H1 (cell line): Measurements from ENCODE around the gene SNX30. TPM values are rescaled to one million over a fixed set of nuclear protein-coding genes. Genes with fewer than 3 reads are reported as not detected.

Source experiments
- CTCF ChIA-PET: fragments of 300-600 bp; sonication (Branson Sonifier 250); formaldehyde crosslinking; loops from one replicate; lab custom pipeline; 2021; ENCODE audit not compliant: partially characterized antibody; lab: Charles Lee
- POLR2A ChIA-PET: fragments of 300-600 bp; sonication (Branson Sonifier 250); formaldehyde crosslinking; loops from one replicate; lab custom pipeline; 2021; ENCODE audit warnings: inconsistent platforms; ENCODE audit not compliant: partially characterized antibody; lab: Charles Lee
- DNase-seq, 2 experiments: peaks; one replicate each; pipeline versions ENCODE4 v3.0.0 to v3.0.0-alpha.2; 2010 to 2022; ENCODE audit warnings: low spot score in 2 of 2, low read depth in 1 of 2, mixed read lengths in 1 of 2
- FAIRE-seq: peaks from 2 replicates; lab custom pipeline; 2011; peaks lifted over from hg19 to GRCh38; lab: Jason Lieb, UNC
- H2AFZ ChIP-seq: 2 replicates; pipeline ENCODE4 v1.8.1; 2012; ENCODE audit warnings: low read length, inconsistent platforms
- H2AK5ac ChIP-seq: 2 replicates; pipeline ENCODE4 v1.6.1; 2013; ENCODE audit warnings: low read depth, low read length
- H2BK120ac ChIP-seq: replicated peaks from 2 replicates; pipeline ENCODE3; 2013; ENCODE audit warnings: low read depth, low read length, inconsistent platforms
- H2BK12ac ChIP-seq: 2 replicates; pipeline ENCODE4 v1.6.1; 2013; ENCODE audit warnings: low read depth, low read length
- H2BK15ac ChIP-seq: 2 replicates; pipeline ENCODE4 v1.6.1; 2013; ENCODE audit warnings: low read length
- H2BK20ac ChIP-seq: 2 replicates; pipeline ENCODE4 v1.6.1; 2013; ENCODE audit warnings: low read length
- H2BK5ac ChIP-seq: 2 replicates; pipeline ENCODE4 v1.6.1; 2013; ENCODE audit warnings: low read depth, low read length
- H3K14ac ChIP-seq: 2 replicates; pipeline ENCODE4 v1.6.1; 2013; ENCODE audit warnings: inconsistent platforms; ENCODE audit not compliant: insufficient read length
- H3K18ac ChIP-seq: 2 replicates; pipeline ENCODE4 v1.6.1; 2013; ENCODE audit warnings: low read length; ENCODE audit errors: extremely low read depth
- H3K23ac ChIP-seq: 2 replicates; pipeline ENCODE4 v1.6.1; 2013; ENCODE audit warnings: inconsistent platforms; ENCODE audit not compliant: insufficient read length
- H3K23me2 ChIP-seq: 2 replicates; pipeline ENCODE4 v1.6.1; 2013; ENCODE audit warnings: low read depth, low read length
- H3K27ac ChIP-seq: 2 replicates; pipeline ENCODE4 v1.6.1; 2011; ENCODE audit warnings: low read depth, low read length, inconsistent platforms
- H3K27me3 ChIP-seq, 4 experiments: replicated peaks in 1 of 4; 1 replicate in 1 of 4; 2 replicates in 3 of 4; pipeline versions ENCODE4 v1.6.1 to v1.8.1; 2011 to 2013; ENCODE audit warnings: low read length in 3 of 4, mild to moderate bottlenecking in 3 of 4, inconsistent platforms in 2 of 4, mixed read lengths in 2 of 4, moderate library complexity in 1 of 4; ENCODE audit not compliant: control insufficient read depth in 3 of 4, insufficient read depth in 3 of 4; ENCODE audit errors: extremely low read depth in 1 of 4
- H3K36me3 ChIP-seq, 4 experiments: 2 replicates each; pipeline versions ENCODE4 v1.6.1 to v1.8.1; 2011 to 2013; ENCODE audit warnings: mild to moderate bottlenecking in 4 of 4, low read length in 3 of 4, moderate library complexity in 2 of 4, control low read depth in 1 of 4, inconsistent platforms in 1 of 4; ENCODE audit not compliant: insufficient read depth in 4 of 4, control insufficient read depth in 2 of 4
- H3K4ac ChIP-seq: replicated peaks from 2 replicates; pipeline ENCODE3; 2013; ENCODE audit warnings: low read length, low read depth, mixed read lengths, inconsistent platforms; ENCODE audit not compliant: insufficient read length
- H3K4me1 ChIP-seq, 4 experiments: replicated peaks in 1 of 4; 1 replicate in 1 of 4; 2 replicates in 3 of 4; pipeline versions ENCODE4 v1.6.1 to v1.8.1; 2011 to 2013; ENCODE audit warnings: low read length in 3 of 4, inconsistent platforms in 2 of 4, mixed read lengths in 1 of 4; ENCODE audit not compliant: insufficient read depth in 4 of 4, control insufficient read depth in 3 of 4
- H3K4me2 ChIP-seq, 2 experiments: 2 replicates each; pipeline versions ENCODE4 v1.6.1 to v1.8.1; 2011 to 2013; ENCODE audit warnings: low read depth in 2 of 2, low read length in 2 of 2, control low read depth in 1 of 2, inconsistent platforms in 1 of 2, mild to moderate bottlenecking in 1 of 2; ENCODE audit not compliant: insufficient read depth in 1 of 2
- H3K4me3 ChIP-seq, 4 experiments: fragments of 200-600, 300-600 bp in 1 of 4; sonication (generic), shearing (Covaris generic), sonication (Bioruptor Twin) in 1 of 4; 2 replicates each; pipeline versions ENCODE4 v1.5.1 to v1.8.1; 2011 to 2016; ENCODE audit warnings: low read length in 4 of 4, low read depth in 3 of 4, control low read depth in 2 of 4, inconsistent platforms in 2 of 4, mild to moderate bottlenecking in 2 of 4, mixed read lengths in 1 of 4, moderate library complexity in 1 of 4; ENCODE audit not compliant: insufficient read depth in 2 of 4; ENCODE audit errors: extremely low read depth in 1 of 4
- H3K56ac ChIP-seq: replicated peaks from 2 replicates; pipeline ENCODE3; 2013; ENCODE audit warnings: low read depth, mild to moderate bottlenecking, mixed read lengths, low read length, inconsistent platforms; ENCODE audit not compliant: insufficient read length
- H3K79me1 ChIP-seq: 2 replicates; pipeline ENCODE4 v1.6.1; 2013; ENCODE audit warnings: low read depth, low read length, control low read depth
- H3K79me2 ChIP-seq, 2 experiments: 2 replicates each; pipeline versions ENCODE4 v1.6.1 to v1.8.1; 2012 to 2013; ENCODE audit warnings: low read length in 2 of 2, mild to moderate bottlenecking in 2 of 2, inconsistent platforms in 1 of 2; ENCODE audit not compliant: insufficient read depth in 2 of 2, control insufficient read depth in 1 of 2
- H3K9ac ChIP-seq, 4 experiments: replicated peaks in 1 of 4; 1 replicate in 1 of 4; 2 replicates in 3 of 4; pipeline versions ENCODE4 v1.6.1 to v1.8.1; 2011 to 2013; ENCODE audit warnings: low read depth in 3 of 4, low read length in 3 of 4, control low read depth in 2 of 4, mild to moderate bottlenecking in 2 of 4, moderate library complexity in 2 of 4, inconsistent platforms in 1 of 4; ENCODE audit errors: extremely low read depth in 1 of 4
- H3K9me3 ChIP-seq, 2 experiments: 2 replicates each; pipeline versions ENCODE4 v1.6.1 to v1.8.1; 2012 to 2013; ENCODE audit warnings: mild to moderate bottlenecking in 2 of 2, moderate library complexity in 2 of 2, control low read depth in 1 of 2, inconsistent platforms in 1 of 2, low read depth in 1 of 2, low read length in 1 of 2, mixed read lengths in 1 of 2; ENCODE audit not compliant: insufficient read depth in 2 of 2
- H4K20me1 ChIP-seq, 2 experiments: replicated peaks in 1 of 2; 2 replicates each; pipeline versions ENCODE3 to v1.8.1; 2011 to 2013; ENCODE audit warnings: inconsistent platforms in 2 of 2, low read length in 2 of 2, mild to moderate bottlenecking in 1 of 2; ENCODE audit not compliant: insufficient read depth in 2 of 2, control insufficient read depth in 1 of 2
- H4K5ac ChIP-seq: 2 replicates; pipeline ENCODE4 v1.6.1; 2013; ENCODE audit warnings: low read length, low read depth, mixed read lengths, inconsistent platforms; ENCODE audit not compliant: insufficient read length
- H4K8ac ChIP-seq: 2 replicates; pipeline ENCODE4 v1.8.0; 2013; ENCODE audit warnings: mild to moderate bottlenecking, moderate library complexity, low read length, inconsistent platforms; ENCODE audit not compliant: insufficient read depth; ENCODE audit errors: extremely low read depth
- H4K91ac ChIP-seq: replicated peaks from 2 replicates; pipeline ENCODE3; 2013; ENCODE audit warnings: low read length, mixed read lengths, inconsistent platforms; ENCODE audit not compliant: insufficient read length
- BACH1 ChIP-seq: IDR thresholded peaks from 2 replicates; pipeline ENCODE4 v1.6.1; 2012; ENCODE audit warnings: low read length, improper control_type of control experiment
- BRCA1 ChIP-seq: IDR thresholded peaks from 2 replicates; pipeline ENCODE4 v1.6.1; 2012; ENCODE audit warnings: low read depth, low read length, improper control_type of control experiment
- CHD1 ChIP-seq: IDR thresholded peaks from 2 replicates; pipeline ENCODE4 v1.6.1; 2012; ENCODE audit warnings: low read depth, low read length, improper control_type of control experiment
- CREB1 ChIP-seq: IDR thresholded peaks from 2 replicates; pipeline ENCODE4 v1.6.1; 2012; ENCODE audit warnings: inconsistent platforms
- GABPA ChIP-seq: IDR thresholded peaks from 2 replicates; pipeline ENCODE4 v1.6.1; 2011; ENCODE audit warnings: mild to moderate bottlenecking, low read length, moderate library complexity, borderline replicate concordance; ENCODE audit not compliant: insufficient read depth
- JUND ChIP-seq: IDR thresholded peaks from 2 replicates; pipeline ENCODE4 v1.6.1; 2011; ENCODE audit warnings: mild to moderate bottlenecking, improper control_type of control experiment, low read length
- POLR2A ChIP-seq, 2 experiments: IDR thresholded peaks; 1 replicate in 1 of 2; 2 replicates in 1 of 2; pipeline ENCODE4 v1.6.1; 2011; ENCODE audit warnings: low read depth in 2 of 2, low read length in 2 of 2, mild to moderate bottlenecking in 2 of 2; ENCODE audit errors: control extremely low read depth in 1 of 2
- POLR2AphosphoS5 ChIP-seq: IDR thresholded peaks from 2 replicates; pipeline ENCODE4 v1.6.1; 2011; ENCODE audit warnings: low read depth, low read length
- SIX5 ChIP-seq: IDR thresholded peaks from 2 replicates; pipeline ENCODE4 v1.6.1; 2011; ENCODE audit warnings: mild to moderate bottlenecking, low read depth, low read length
- SP4 ChIP-seq: IDR thresholded peaks from 2 replicates; pipeline ENCODE4 v1.6.1; 2012; ENCODE audit warnings: low read length, inconsistent platforms
- TAF7 ChIP-seq: optimal IDR thresholded peaks from 2 replicates; pipeline ENCODE3; 2011; ENCODE audit warnings: low read depth, mild to moderate bottlenecking, inconsistent platforms, low read length, moderate library complexity, borderline replicate concordance
- WGBS, 2 experiments: shearing (Covaris generic) in 1 of 2; methylation state at CpG; one replicate each; pipeline versions ENCODE4 v1.1.6 to v1.1.7; 2013 to 2015; ENCODE audit warnings: low lambda C conversion rate in 2 of 2, mixed read lengths in 2 of 2, inconsistent platforms in 1 of 2, low coverage in 1 of 2, missing lambda C conversion rate in 1 of 2; ENCODE audit not compliant: insufficient replicate concordance in 2 of 2, insufficient coverage in 1 of 2, insufficient read length in 1 of 2; ENCODE audit errors: extremely low coverage in 1 of 2, missing lambda C conversion rate in 1 of 2; 5-methylcytosine and 5-hydroxymethylcytosine counted together
- polyA plus RNA-seq, 7 experiments: library from polyadenylated mRNA; depleted of rRNA in 3 of 7; stranded (reverse) in 5 of 7; unstranded in 2 of 7; fragments of >200 nt in 5 of 7; fragments of 200-250 nt in 2 of 7; gene quantifications; 1 replicate in 5 of 7; 2 replicates in 1 of 7; 4 replicates in 1 of 7; pipeline versions ENCODE4 v1.2.1 to v1.2.3, GENCODE V29; 2011 to 2013; ENCODE audit warnings: missing spikeins in 2 of 7, mixed read lengths in 2 of 7
- total RNA-seq: library from RNA; stranded (reverse); fragmentation: NEBNext Ultra II Directional; extraction: Animal tissue kit (Norgen Biotek cat#: 25700); gene quantifications from 2 replicates; pipeline ENCODE4 v1.2.1, GENCODE V29; 2021
- TF ChIP-seq, protein P1 (sequence below): IDR thresholded peaks from 2 replicates; pipeline ENCODE4 v1.6.1; 2011; ENCODE audit warnings: low read length, improper control_type of control experiment
- TF ChIP-seq, protein P2 (sequence below), 3 experiments: IDR thresholded peaks; 1 replicate in 2 of 3; 2 replicates in 1 of 3; pipeline versions ENCODE4 v1.5.1 to v1.6.1; 2011; ENCODE audit warnings: low read length in 3 of 3, mild to moderate bottlenecking in 3 of 3, inconsistent platforms in 2 of 3, low read depth in 1 of 3, moderate library complexity in 1 of 3; ENCODE audit not compliant: insufficient read depth in 1 of 3; ENCODE audit errors: control extremely low read depth in 1 of 3

The SNX30 gene
- total and polyA plus RNA-seq, 2 of the 8 experiments (the other 6 are each of a cell fraction or from before 2014, with no cell fraction given): 4.0 to 12.2 TPM

DNA sequence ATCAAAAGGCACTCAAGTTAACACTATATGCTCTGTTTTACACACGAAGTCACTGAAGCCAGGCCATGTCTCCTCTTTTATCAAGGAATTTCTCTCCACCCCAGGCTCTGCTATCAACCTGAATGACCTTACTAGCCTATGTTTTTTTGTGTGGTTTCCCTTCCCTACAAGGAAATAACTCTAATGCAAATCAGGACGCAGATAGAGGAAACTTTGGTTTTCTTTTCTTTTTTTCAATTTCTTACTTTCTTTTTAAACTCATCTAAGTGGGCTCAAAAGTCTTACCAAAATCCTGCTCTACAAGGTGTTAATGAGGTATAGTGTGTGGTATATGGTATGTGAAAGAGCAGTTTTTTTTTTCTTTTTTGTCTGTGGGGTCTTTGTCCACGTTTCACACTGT is 145.6 kb downstream of the SNX30 start:
- Histone ChIP-seq H3K9me3 (no peaks in the 10 kb centered on the region), H2BK120ac (no peak overlapping the region), H3K36me3 (no peaks in the 10 kb centered on the region), H2BK20ac (no peak overlapping the region), H3K14ac (no peak overlapping the region), H2BK12ac (no peak overlapping the region), H3K4me1 (no peaks in the 10 kb centered on the region), H2BK5ac (no peak overlapping the region), H3K4me3 (no peak overlapping the region), H3K27me3 (peaks cover 0 to 14% (median 9%) of the 10 kb centered on the region in 4 experiments; a peak in 6 of 7 replicates), H3K23me2 (peaks cover 7% of the 10 kb centered on the region; the same call in 1 of the 2 replicates), H3K56ac (no peak overlapping the region), H3K23ac (no peak overlapping the region), H3K4me2 (no peak overlapping the region), H2AFZ (no peak overlapping the region), H4K20me1 (no peaks in the 10 kb centered on the region), H3K9ac (no peak overlapping the region), H2AK5ac (no peak overlapping the region), H4K8ac (no peak overlapping the region), H3K79me2 (no peaks in the 10 kb centered on the region), H3K79me1 (no peaks in the 10 kb centered on the region), H4K91ac (no peak overlapping the region), H3K18ac (no peak overlapping the region), H3K4ac (no peak overlapping the region), H2BK15ac (no peak overlapping the region), H4K5ac (no peak overlapping the region), H3K27ac (no peak overlapping the region)
- FAIRE-seq (no peak), DNase-seq (no peak)
- ChIA-PET CTCF (no interaction called here), POLR2A (no interaction called here)
- WGBS, 2 experiments: 77% methylated on average over 3 of the region's 3 CpGs; no CpG with 5 or more reads in 1 of the 2 experiments
- no peak for TF ChIP-seq SIX5
- TF ChIP-seq SP4: no peak
- TF ChIP-seq GABPA: no peak
- TF ChIP-seq, protein P1, sequence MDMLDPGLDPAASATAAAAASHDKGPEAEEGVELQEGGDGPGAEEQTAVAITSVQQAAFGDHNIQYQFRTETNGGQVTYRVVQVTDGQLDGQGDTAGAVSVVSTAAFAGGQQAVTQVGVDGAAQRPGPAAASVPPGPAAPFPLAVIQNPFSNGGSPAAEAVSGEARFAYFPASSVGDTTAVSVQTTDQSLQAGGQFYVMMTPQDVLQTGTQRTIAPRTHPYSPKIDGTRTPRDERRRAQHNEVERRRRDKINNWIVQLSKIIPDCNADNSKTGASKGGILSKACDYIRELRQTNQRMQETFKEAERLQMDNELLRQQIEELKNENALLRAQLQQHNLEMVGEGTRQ: no peak
- TF ChIP-seq TAF7: no peak
- TF ChIP-seq CREB1: no peak
- no peak for TF ChIP-seq CHD1
- TF ChIP-seq JUND: no peak
- TF ChIP-seq, protein P2, sequence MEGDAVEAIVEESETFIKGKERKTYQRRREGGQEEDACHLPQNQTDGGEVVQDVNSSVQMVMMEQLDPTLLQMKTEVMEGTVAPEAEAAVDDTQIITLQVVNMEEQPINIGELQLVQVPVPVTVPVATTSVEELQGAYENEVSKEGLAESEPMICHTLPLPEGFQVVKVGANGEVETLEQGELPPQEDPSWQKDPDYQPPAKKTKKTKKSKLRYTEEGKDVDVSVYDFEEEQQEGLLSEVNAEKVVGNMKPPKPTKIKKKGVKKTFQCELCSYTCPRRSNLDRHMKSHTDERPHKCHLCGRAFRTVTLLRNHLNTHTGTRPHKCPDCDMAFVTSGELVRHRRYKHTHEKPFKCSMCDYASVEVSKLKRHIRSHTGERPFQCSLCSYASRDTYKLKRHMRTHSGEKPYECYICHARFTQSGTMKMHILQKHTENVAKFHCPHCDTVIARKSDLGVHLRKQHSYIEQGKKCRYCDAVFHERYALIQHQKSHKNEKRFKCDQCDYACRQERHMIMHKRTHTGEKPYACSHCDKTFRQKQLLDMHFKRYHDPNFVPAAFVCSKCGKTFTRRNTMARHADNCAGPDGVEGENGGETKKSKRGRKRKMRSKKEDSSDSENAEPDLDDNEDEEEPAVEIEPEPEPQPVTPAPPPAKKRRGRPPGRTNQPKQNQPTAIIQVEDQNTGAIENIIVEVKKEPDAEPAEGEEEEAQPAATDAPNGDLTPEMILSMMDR (IDR thresholded peaks at IDR 0.05; ENCODE audit: control extremely low read depth in 1 of 3, insufficient read depth in 1 of 3, low read depth in 1 of 3, low read length in 3 of 3): no peak
- no peak for TF ChIP-seq BRCA1
- TF ChIP-seq POLR2AphosphoS5: no peak
- no peak for TF ChIP-seq BACH1
- no peak for TF ChIP-seq POLR2A (IDR thresholded peaks at IDR 0.05; ENCODE audit: control extremely low read depth in 1 of 2, low read depth in 2 of 2, low read length in 2 of 2)
